ENCODE results near the gene CTSL. TPM values are rescaled to one million over a fixed set of nuclear protein-coding genes. Genes with fewer than 3 reads are reported as not detected.

CTSL gene
- total and polyA plus RNA-seq, 4 donors = 156 to 210 (median 180) TPM

- peak; percentile 32 for DNase-seq (ENCODE audit: low spot score)
Observed at GRCh38 chr9:87686520-87687090, 39.3 kb upstream of the CTSL start.

GRCh38 chr9:87687207-87687606 lies 38.7 kb upstream of the CTSL start:
- 80% methylated on average over 4 of the region's 4 CpGs for WGBS
- Histone ChIP-seq H3K4me3 (ENCODE audit: low read depth in 1 of 3, low read length in 3 of 3) (no peak overlapping the region), H3K4me1 (ENCODE audit: control insufficient read depth in 4 of 4, insufficient read depth in 4 of 4, low read length in 3 of 4) (peaks cover 0 to 22% (median 7%) of the 10 kb centered on the region in 4 donors), H3K9me3 (ENCODE audit: control insufficient read depth in 4 of 4, low read length in 3 of 4) (no peaks in the 10 kb centered on the region), H3K36me3 (ENCODE audit: control insufficient read depth in 4 of 4, insufficient read depth in 3 of 4, low read depth in 1 of 4, low read length in 3 of 4) (peaks cover 0 to 18% (median 5%) of the 10 kb centered on the region in 4 donors), H3K27me3 (ENCODE audit: control insufficient read depth in 4 of 4, insufficient read depth in 4 of 4, low read length in 3 of 4) (no peaks in the 10 kb centered on the region), H3K27ac (ENCODE audit: low read depth in 1 of 2, low read length in 2 of 2) (peak overlapping the region in 1 of 2 donors; percentile 26), H3K9ac (ENCODE audit: low read depth in 1 of 2, low read length in 2 of 2) (no peak overlapping the region)
- TF ChIP-seq NR2F2 (IDR thresholded peaks at IDR 0.05) (no peak), MAX (IDR thresholded peaks at IDR 0.05) (no peak), HNF4A (conservative IDR thresholded peaks at IDR 0.05) (no peak), RAD21 (IDR thresholded peaks at IDR 0.05) (no peak), ATF3 (IDR thresholded peaks at IDR 0.05) (no peak), CTCF (IDR thresholded peaks at IDR 0.05; ENCODE audit: low read depth, low read length, missing input control) (no peak), SP1 (IDR thresholded peaks at IDR 0.05) (no peak), ZBTB33 (IDR thresholded peaks at IDR 0.05) (no peak)
- no peak for DNase-seq (ENCODE audit: low spot score)

More at GRCh38 chr9:87686520-87687090, 39.3 kb upstream of the CTSL start:
- no peaks in the 10 kb centered on the region for H3K9me3 ChIP-seq (ENCODE audit: control insufficient read depth in 4 of 4, low read length in 3 of 4)
- TF ChIP-seq GABPA (IDR thresholded peaks at IDR 0.05 in 1 of 2, conservative IDR thresholded peaks at IDR 0.05 in 1 of 2) (no peak), HNF4A (conservative IDR thresholded peaks at IDR 0.05) (no peak), ZBTB33 (IDR thresholded peaks at IDR 0.05) (no peak), JUND (IDR thresholded peaks at IDR 0.05) (no peak), FOXA2 (IDR thresholded peaks at IDR 0.05) (no peak), CTCF (IDR thresholded peaks at IDR 0.05; ENCODE audit: low read depth, low read length, missing input control) (no peak)
- peaks cover 0 to 24% (median 5%) of the 10 kb centered on the region in 4 donors for H3K36me3 ChIP-seq (ENCODE audit: control insufficient read depth in 4 of 4, insufficient read depth in 3 of 4, low read depth in 1 of 4, low read length in 3 of 4)
- 83% methylated on average over 14 of the region's 14 CpGs for WGBS
- peaks cover 0 to 27% (median 12%) of the 10 kb centered on the region in 4 donors for H3K4me1 ChIP-seq (ENCODE audit: control insufficient read depth in 4 of 4, insufficient read depth in 4 of 4, low read length in 3 of 4)
- peak overlapping the region; percentile 26 to 61 for H3K27ac ChIP-seq (ENCODE audit: low read depth in 1 of 2, low read length in 2 of 2)
- no peak overlapping the region for H3K9ac ChIP-seq (ENCODE audit: low read depth in 1 of 2, low read length in 2 of 2)
- no peak overlapping the region for H3K4me3 ChIP-seq (ENCODE audit: low read depth in 1 of 3, low read length in 3 of 3)
- no peaks in the 10 kb centered on the region for H3K27me3 ChIP-seq (ENCODE audit: control insufficient read depth in 4 of 4, insufficient read depth in 4 of 4, low read length in 3 of 4)

Measured in liver (tissue), 9 donors.